Endodermal cell (in vitro differentiated cells): Measurements from ENCODE around the gene ZNF718. TPM values are rescaled to one million over a fixed set of nuclear protein-coding genes. Genes with fewer than 3 reads are reported as not detected.

Experiments used
- DNase-seq: peaks from one replicate; pipeline ENCODE4 v3.0.0-alpha.2; 2017
- H3K27ac ChIP-seq: 2 replicates; pipeline ENCODE4 v1.5.1; 2013; ENCODE audit warnings: mild to moderate bottlenecking, low read depth, low read length, moderate library complexity
- H3K27me3 ChIP-seq: 2 replicates; pipeline ENCODE4 v1.6.1; 2013; ENCODE audit warnings: mild to moderate bottlenecking, low read length, moderate library complexity; ENCODE audit not compliant: insufficient read depth, control insufficient read depth, poor library complexity, severe bottlenecking
- H3K36me3 ChIP-seq: 2 replicates; pipeline ENCODE4 v1.7.0; 2013; ENCODE audit warnings: mild to moderate bottlenecking, low read length, moderate library complexity; ENCODE audit not compliant: control insufficient read depth, insufficient read depth
- H3K4me1 ChIP-seq: one replicate; pipeline ENCODE4 v1.7.0; 2013; ENCODE audit warnings: low read length; ENCODE audit not compliant: control insufficient read depth, insufficient read depth
- H3K4me3 ChIP-seq: 2 replicates; pipeline ENCODE4 v1.5.1; 2013; ENCODE audit warnings: mild to moderate bottlenecking, low read length, moderate library complexity
- H3K9ac ChIP-seq: 2 replicates; pipeline ENCODE4 v1.6.1; 2013; ENCODE audit warnings: mild to moderate bottlenecking, low read length, moderate library complexity; ENCODE audit not compliant: poor library complexity, severe bottlenecking; ENCODE audit errors: extremely low read depth
- H3K9me3 ChIP-seq: 2 replicates; pipeline ENCODE4 v1.6.1; 2013; ENCODE audit warnings: mild to moderate bottlenecking, low read length, moderate library complexity; ENCODE audit not compliant: control insufficient read depth
- H3K27ac Mint-ChIP-seq: 2 replicates; pipeline ENCODE4 v1.8.0; 2020; ENCODE audit warnings: mixed read lengths
- H3K27me3 Mint-ChIP-seq: 2 replicates; pipeline ENCODE4 v1.8.0; 2021; ENCODE audit warnings: mild to moderate bottlenecking, mixed read lengths; ENCODE audit not compliant: insufficient read depth
- H3K36me3 Mint-ChIP-seq: 2 replicates; pipeline ENCODE4 v1.8.0; 2020; ENCODE audit warnings: low read depth, mixed read lengths
- H3K4me1 Mint-ChIP-seq: 2 replicates; pipeline ENCODE4 v1.8.0; 2020; ENCODE audit warnings: mixed read lengths
- H3K4me3 Mint-ChIP-seq: 2 replicates; pipeline ENCODE4 v1.8.0; 2020; ENCODE audit warnings: mild to moderate bottlenecking, moderate library complexity, mixed read lengths
- H3K9me3 Mint-ChIP-seq: 2 replicates; pipeline ENCODE4 v1.8.0; 2020; ENCODE audit warnings: mild to moderate bottlenecking, mixed read lengths
- WGBS, 2 experiments: methylation state at CpG; one replicate each; pipeline versions ENCODE4 v1.1.5 to v1.1.7; 2013; ENCODE audit warnings: missing lambda C conversion rate in 2 of 2, mixed read lengths in 1 of 2; ENCODE audit not compliant: insufficient coverage in 1 of 2, insufficient read length in 1 of 2; 5-methylcytosine and 5-hydroxymethylcytosine counted together
- total RNA-seq, 2 donors: library from RNA; stranded (reverse); fragmentation: NEBNext Ultra II Directional in 1 of 2; extraction: Animal tissue kit (Norgen Biotek cat#: 25700) in 1 of 2; gene quantifications; 2 replicates in 1 of 2; 3 replicates in 1 of 2; pipeline ENCODE4 v1.2.1, GENCODE V29; 2021
- TF ChIP-seq, protein P1 (sequence below): fragments of 200-600 bp; sonication (generic); conservative IDR thresholded peaks from 2 replicates; pipeline ENCODE4 v1.5.0; 2021; ENCODE audit warnings: antibody characterized with exemption, mild to moderate bottlenecking

Gene ZNF718
- total RNA-seq, 2 donors from 2014 or later: 15.8 to 23.7 TPM

DNA sequence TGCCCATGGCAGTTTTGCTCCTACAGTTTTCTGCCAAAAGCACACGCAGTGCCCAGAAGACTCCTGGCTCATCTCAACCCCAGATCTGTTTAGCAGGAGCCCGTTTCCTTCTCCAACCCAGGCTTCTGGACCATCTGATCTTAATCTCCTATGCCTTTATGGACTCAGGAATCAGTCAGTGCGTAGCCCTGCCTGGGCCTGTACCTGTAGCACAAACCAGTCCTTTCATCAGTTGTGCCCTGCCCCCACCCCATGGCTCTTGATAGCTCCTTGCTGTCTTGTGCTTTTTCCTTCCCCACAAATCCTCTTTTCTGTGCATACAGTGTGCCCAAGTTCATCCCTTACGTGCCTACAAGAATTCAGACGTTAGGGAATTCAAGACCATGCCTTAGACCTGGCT is 1.5 kb downstream of the ZNF718 start:
- Mint-ChIP-seq H3K4me1 (peaks cover 7% of the 10 kb centered on the region), H3K36me3 (peaks cover 16% of the 10 kb centered on the region), H3K9me3 (peaks cover 31% of the 10 kb centered on the region), H3K4me3 (peak overlapping the region; percentile 97), H3K27me3 (peaks cover 7% of the 10 kb centered on the region), H3K27ac (peak overlapping the region; percentile 100)
- H3K9me3 ChIP-seq: peaks cover 59% of the 10 kb centered on the region
- peak overlapping the region; percentile 95 for H3K4me3 ChIP-seq
- no peak overlapping the region for H3K27ac ChIP-seq
- H3K27me3 ChIP-seq: no peaks in the 10 kb centered on the region
- H3K9ac ChIP-seq: peak overlapping the region; percentile 87
- peaks cover 50% of the 10 kb centered on the region for H3K36me3 ChIP-seq
- H3K4me1 ChIP-seq: peaks cover 2% of the 10 kb centered on the region
- no peak for DNase-seq
- WGBS, 2 experiments: 52 to 82% methylated on average over 4 to 5 of the region's 5 CpGs
- TF ChIP-seq, protein P1, sequence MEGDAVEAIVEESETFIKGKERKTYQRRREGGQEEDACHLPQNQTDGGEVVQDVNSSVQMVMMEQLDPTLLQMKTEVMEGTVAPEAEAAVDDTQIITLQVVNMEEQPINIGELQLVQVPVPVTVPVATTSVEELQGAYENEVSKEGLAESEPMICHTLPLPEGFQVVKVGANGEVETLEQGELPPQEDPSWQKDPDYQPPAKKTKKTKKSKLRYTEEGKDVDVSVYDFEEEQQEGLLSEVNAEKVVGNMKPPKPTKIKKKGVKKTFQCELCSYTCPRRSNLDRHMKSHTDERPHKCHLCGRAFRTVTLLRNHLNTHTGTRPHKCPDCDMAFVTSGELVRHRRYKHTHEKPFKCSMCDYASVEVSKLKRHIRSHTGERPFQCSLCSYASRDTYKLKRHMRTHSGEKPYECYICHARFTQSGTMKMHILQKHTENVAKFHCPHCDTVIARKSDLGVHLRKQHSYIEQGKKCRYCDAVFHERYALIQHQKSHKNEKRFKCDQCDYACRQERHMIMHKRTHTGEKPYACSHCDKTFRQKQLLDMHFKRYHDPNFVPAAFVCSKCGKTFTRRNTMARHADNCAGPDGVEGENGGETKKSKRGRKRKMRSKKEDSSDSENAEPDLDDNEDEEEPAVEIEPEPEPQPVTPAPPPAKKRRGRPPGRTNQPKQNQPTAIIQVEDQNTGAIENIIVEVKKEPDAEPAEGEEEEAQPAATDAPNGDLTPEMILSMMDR: no peak

DNA sequence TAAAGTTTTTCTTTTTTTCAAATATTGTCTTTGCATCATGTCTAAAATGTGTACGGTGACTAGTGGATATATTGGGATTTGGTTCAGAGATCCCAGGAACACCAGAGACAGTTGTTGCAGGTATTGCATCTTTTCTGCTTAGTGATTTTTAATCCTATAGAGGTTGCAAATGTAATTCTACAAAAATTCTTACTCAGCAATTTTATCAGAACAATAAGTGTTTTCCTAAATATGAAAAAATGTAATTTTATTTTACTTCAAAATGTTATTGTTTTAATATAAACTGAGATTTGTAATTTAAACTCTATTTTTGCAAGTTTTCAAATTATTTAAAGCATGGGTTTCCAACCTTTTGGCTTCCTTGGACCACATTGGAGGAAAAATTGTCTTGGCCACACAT is 8.2 kb downstream of the ZNF718 start:
- Histone ChIP-seq H3K27ac (no peak overlapping the region), H3K9me3 (peaks cover 73% of the 10 kb centered on the region), H3K4me3 (no peak overlapping the region), H3K4me1 (no peaks in the 10 kb centered on the region), H3K27me3 (no peaks in the 10 kb centered on the region), H3K9ac (no peak overlapping the region), H3K36me3 (peaks cover 93% of the 10 kb centered on the region)
- no peak for DNase-seq
- Mint-ChIP-seq H3K36me3 (peaks cover 36% of the 10 kb centered on the region), H3K4me3 (no peak overlapping the region), H3K27me3 (no peaks in the 10 kb centered on the region), H3K27ac (no peak overlapping the region), H3K9me3 (peaks cover 23% of the 10 kb centered on the region), H3K4me1 (no peaks in the 10 kb centered on the region)
- 100% methylated on average over 1 of the region's 1 CpG; no CpG with 5 or more reads in 1 of the 2 experiments for WGBS, 2 experiments
- TF ChIP-seq, protein P1: no peak

DNA sequence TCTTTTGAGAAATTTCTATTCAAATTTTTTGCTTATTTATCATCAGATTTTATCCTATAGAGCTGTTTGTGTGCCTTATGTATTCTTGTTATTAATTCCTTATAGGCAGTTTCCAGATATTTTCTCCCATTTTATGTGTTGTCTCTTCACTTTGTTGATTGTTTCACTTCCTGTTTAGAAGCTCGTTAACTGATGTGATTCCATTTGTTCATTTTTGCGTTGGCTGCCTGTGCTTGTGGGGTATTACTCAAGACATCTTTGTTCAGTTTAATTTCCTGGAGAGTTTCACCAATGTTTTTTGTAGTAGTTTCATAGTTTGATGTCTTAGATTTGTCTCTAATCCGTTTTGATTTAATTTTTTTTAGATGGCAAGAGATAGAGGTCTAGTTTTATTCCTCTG is 14.6 kb downstream of the ZNF718 start:
- Mint-ChIP-seq H3K4me1 (peaks cover 4% of the 10 kb centered on the region), H3K9me3 (peaks cover 73% of the 10 kb centered on the region), H3K4me3 (no peak overlapping the region), H3K36me3 (peaks cover 93% of the 10 kb centered on the region), H3K27me3 (no peaks in the 10 kb centered on the region), H3K27ac (no peak overlapping the region)
- H3K9me3 ChIP-seq: peaks cover 99% of the 10 kb centered on the region
- peaks cover 99% of the 10 kb centered on the region for H3K36me3 ChIP-seq
- no peaks in the 10 kb centered on the region for H3K27me3 ChIP-seq
- DNase-seq: no peak
- WGBS, 2 experiments: 85 to 89% methylated on average over 3 of the region's 3 CpGs
- H3K27ac ChIP-seq: no peak overlapping the region
- peak overlapping the region; percentile 50 for H3K4me3 ChIP-seq
- no peak overlapping the region for H3K9ac ChIP-seq
- no peaks in the 10 kb centered on the region for H3K4me1 ChIP-seq
- TF ChIP-seq, protein P1: no peak
